IPS DF 4.7 (cell line): ENCODE data around the gene ARV1.
"Not testable (repeated sequence)": the region's sequence is repeated elsewhere in the genome, so short reads cannot be mapped to it uniquely, and the experiment has no call there.

Experiments
- DNase-seq: peaks from one replicate; pipeline ENCODE4 v3.0.0-alpha.2; 2013; ENCODE audit warnings: low spot score; ENCODE audit errors: extremely low read depth

The ARV1 gene

GRCh38 chr1:230976825-230977747 lies 1.8 kb upstream of the ARV1 start:
- DNase-seq: no peak

GRCh38 chr1:230977761-230978490 lies 968 bp upstream of the ARV1 start:
- no peak for DNase-seq

DNA sequence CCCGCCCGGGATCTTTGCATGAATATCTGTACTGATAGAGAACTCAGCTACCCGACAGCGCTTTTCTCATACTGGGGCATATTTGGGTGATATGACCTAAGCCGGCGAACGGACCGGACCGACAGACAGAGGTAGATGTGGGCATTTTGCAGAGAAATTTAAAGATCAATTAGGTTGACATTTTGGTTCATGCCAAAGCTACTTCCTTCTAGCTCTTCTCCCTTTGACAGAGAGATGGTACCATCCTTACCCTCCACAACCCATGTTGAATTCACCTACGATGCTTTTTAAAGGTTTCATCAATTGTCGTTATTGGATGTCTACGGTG lies 459 bp downstream of the ARV1 start:
- DNase-seq: no peak

- no peak for DNase-seq
These were observed 1.1 kb downstream of the ARV1 start for GRCh38 chr1:230979952-230980351.

GRCh38 chr1:230982696-230983095 lies 3.8 kb downstream of the ARV1 start:
- no peak for DNase-seq

- DNase-seq: no peak
These were observed 4.9 kb downstream of the ARV1 start for GRCh38 chr1:230983811-230984210.

- DNase-seq: not testable (repeated sequence)
These were observed 6.0 kb downstream of the ARV1 start for GRCh38 chr1:230984622-230985515.

DNA sequence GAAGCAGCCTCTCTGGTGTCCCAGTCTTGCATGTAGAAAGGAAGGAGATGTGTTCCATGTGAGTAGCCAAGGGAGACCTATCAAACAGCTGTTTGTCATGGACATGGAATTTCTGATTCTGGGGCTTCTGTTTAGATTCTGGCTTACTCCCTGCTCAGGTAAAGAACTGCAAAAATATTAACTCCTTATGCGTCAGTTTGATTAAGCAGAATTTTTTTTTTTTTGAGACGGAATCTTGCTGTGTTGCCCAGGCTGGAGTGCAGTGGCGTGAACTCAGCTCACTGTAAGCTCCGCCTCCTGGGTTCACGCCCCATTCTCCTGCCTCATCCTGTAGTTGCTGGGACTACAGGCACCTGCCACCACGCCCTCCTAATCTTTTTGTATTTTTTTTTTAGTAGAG lies 6.8 kb downstream of the ARV1 start:
- no peak for DNase-seq

GRCh38 chr1:230986976-230987375 lies 8.1 kb downstream of the ARV1 start:
- DNase-seq: no peak

DNA sequence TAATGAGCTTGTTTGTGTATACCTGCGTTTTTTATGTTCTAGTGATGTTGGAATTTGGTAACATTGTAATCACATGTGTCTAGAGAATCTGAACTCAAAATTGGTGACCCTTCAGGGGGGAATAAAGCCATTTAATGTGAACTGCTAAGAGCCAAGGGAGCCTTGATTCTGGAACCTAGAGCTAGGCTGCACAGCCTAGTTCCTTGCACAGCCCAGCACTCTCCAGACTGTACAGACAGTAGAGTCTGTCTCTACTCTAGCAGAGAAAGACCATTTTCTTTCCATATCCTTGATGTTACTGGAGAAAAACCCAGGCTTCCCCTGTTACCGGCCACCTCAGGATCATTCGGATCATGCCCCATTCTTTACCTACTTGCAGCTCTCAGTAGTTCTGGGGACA lies 8.6 kb downstream of the ARV1 start:
- no peak for DNase-seq

DNA sequence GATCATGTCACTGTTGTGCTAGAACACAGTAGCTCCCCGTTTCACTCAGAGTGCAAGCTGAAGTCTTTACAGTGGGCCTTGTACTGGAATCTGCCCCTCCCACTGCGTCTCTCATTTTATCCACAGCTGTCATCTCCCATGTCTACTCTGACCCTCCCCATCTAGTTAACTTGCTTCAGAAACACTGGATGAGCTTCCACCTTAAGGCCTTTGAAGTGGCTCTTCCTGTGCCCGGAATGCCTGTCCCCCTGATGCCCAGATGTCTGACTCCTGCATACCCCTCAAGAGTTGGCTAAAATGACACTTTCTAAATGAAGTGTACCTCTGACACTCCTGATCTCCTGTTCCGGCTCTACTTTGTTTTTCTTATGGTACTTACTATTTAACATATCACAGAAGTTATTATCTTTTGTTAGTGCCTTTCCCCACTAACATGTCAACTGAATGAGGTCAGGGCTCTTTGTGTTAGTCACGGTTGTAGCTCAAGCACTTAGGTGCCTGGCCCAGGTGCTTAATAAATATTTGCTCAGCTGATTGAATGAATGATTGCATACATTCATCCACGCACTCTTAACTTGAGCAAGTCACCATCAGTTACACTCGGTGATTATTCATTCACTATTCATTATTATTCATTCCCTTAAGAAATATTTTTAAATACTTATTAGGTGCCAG lies 13.3 kb downstream of the ARV1 start:
- DNase-seq: no peak

DNA sequence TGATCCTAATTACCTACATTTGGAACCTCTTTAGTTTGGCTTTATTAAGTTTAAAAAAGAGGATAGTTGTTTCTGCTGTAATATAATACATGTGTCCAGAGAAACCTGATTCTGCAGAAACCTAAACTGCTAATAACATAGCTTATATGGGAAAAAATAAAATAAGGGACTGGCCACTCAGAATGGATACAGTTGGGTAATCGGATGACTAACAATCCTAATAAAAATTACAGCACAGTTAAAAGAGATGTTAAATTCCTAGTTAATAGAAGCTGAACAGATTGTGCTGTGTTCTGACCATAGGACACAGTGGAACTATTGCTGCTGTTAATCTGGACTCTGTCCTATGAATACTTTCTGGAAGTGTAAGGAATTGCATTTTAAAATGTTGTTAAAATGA lies 16.0 kb downstream of the ARV1 start:
- no peak for DNase-seq

DNA sequence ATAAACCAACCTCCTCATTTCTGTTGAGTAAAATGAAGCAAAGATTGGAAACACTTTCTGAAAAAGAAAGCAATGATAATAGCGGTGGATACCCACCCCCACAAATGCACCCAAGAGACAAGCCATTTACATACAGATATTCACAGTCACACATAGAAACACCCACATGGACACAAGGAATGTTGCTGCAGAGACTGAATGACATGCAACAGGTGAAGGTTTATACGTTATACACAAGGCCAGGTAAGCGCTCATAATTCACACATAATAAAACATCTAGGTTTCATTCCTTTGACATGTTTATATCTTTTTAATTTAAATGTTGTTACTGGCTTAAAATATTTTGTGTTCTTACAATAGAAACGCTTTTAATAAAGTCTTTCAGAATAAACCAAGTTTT lies 21.3 kb downstream of the ARV1 start:
- DNase-seq: no peak

DNA sequence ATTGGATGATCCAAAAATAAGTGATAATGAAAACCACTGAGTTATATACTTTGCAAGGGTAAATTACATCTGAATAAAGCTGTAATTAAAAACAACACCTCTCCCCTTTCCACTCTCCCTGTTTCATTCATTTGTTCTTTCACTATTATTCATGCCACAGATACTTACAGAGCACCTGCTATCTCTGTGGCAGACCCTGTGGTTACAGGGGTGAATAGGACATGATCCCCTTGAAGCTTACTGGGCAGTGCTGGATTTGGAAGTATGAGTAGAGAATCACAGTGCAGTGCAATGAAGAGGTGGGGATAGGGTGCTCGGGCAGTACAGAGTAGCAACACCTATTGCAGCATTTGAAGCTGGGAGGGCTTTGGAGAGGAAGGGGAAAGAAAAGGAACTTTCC lies 21.7 kb downstream of the ARV1 start:
- no peak for DNase-seq

DNA sequence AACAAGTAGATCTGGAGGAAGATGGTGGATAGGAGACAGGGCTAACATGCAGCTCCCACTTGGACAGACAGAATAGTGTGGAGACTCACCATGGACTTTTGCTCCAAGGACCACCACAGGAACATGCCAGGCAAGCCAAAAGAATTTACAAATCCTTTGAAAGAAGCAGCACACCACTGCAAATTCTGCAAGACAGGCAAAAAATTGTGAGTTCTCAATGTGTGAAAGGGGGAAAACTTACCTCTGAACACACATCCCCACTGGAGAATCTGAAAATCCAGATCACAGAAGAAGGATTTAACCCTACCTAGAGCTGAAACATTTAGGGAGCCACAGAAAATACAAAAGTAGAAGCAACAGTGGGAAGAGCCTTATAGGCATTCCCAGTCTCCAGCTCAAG lies 23.0 kb downstream of the ARV1 start:
- no peak for DNase-seq

GRCh38 chr1:231007535-231007934 lies 28.6 kb downstream of the ARV1 start:
- not testable (repeated sequence) for DNase-seq

GRCh38 chr1:231011360-231011759 lies 32.5 kb downstream of the ARV1 start:
- DNase-seq: no peak

- DNase-seq: no peak
These were observed 33.1 kb downstream of the ARV1 start for GRCh38 chr1:231011963-231012362.

DNA sequence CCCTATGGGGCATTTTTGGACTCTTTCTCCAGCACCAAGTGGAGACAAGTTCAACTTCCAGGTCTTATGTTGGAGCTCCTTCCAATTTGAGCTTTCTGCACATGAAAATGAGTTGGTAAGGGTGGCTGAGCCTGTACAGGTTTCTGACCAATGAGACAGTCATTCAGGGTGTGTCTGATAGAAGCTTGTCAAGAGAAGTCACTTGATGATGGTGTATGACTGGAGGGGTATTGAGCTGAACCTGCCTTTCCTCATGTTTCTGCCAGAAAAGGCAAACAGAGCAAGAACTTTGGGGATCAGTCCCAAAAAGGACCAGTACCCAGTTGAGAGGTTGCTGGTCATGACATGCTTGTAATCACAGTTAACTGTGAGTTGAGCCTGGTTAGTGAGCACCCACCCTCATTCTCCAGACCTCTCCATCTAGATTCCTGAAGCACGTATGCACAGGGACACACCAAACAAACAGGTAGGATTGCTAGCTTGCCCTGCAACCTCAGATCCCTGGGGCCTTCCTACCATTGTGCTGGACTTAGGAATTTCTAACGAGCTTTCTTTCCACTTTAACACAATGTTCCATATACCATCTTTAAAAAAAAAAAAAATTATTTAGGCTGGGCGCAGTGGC lies 34.6 kb downstream of the ARV1 start:
- DNase-seq: no peak

GRCh38 chr1:231016234-231016633 lies 37.3 kb downstream of the ARV1 start:
- DNase-seq: no peak

- DNase-seq: no peak
These were observed 38.1 kb downstream of the ARV1 start for GRCh38 chr1:231016966-231017365.
